SK-N-SH treated with all-trans-retinoic acid at 6 μM for 48 hours (cell line): Measurements from ENCODE around the gene WFS1.

ENCODE experiments used
- CSRNP3 ChIP-seq: fragments of 250-450 bp; sonication (Bioruptor Pico); IDR thresholded peaks from 2 replicates; pipeline ENCODE4 v1.5.1; 2021; ENCODE audit warnings: mild to moderate bottlenecking, moderate library complexity
- ESRRG ChIP-seq: fragments of 250-450 bp; sonication (Bioruptor Pico); IDR thresholded peaks from 2 replicates; pipeline ENCODE4 v1.6.1; 2021; ENCODE audit warnings: mild to moderate bottlenecking
- PATZ1 ChIP-seq: fragments of 250-450 bp; sonication (Bioruptor Pico); IDR thresholded peaks from 2 replicates; pipeline ENCODE4 v1.8.0; 2020; ENCODE audit warnings: mild to moderate bottlenecking, moderate library complexity, borderline replicate concordance
- TCF4 ChIP-seq: fragments of 250-450 bp; sonication (Bioruptor Pico); IDR thresholded peaks from 2 replicates; pipeline ENCODE4 v1.8.0; 2021; ENCODE audit warnings: mild to moderate bottlenecking, moderate library complexity, borderline replicate concordance
- TOX ChIP-seq: fragments of 250-450 bp; sonication (Bioruptor Pico); IDR thresholded peaks from 2 replicates; pipeline ENCODE4 v1.8.0; 2021; ENCODE audit warnings: mild to moderate bottlenecking, moderate library complexity, borderline replicate concordance
- TSHZ2 ChIP-seq: fragments of 250-450 bp; sonication (Bioruptor Pico); IDR thresholded peaks from 2 replicates; pipeline ENCODE4 v1.5.0; 2020; ENCODE audit warnings: mild to moderate bottlenecking, moderate library complexity
- ZFP3 ChIP-seq: fragments of 250-450 bp; sonication (Bioruptor Pico); IDR thresholded peaks from 2 replicates; pipeline ENCODE4 v1.5.0; 2020; ENCODE audit warnings: mild to moderate bottlenecking, moderate library complexity
- ZNF565 ChIP-seq: fragments of 450-650 bp; formaldehyde crosslinking; conservative IDR thresholded peaks from 2 replicates; pipeline ENCODE4 v1.5.0; 2020; ENCODE audit warnings: low read depth, mild to moderate bottlenecking, moderate library complexity

- TF ChIP-seq ZNF565, result no peak
- no peak for TF ChIP-seq ZFP3 (CRISPR knock-in tag)
- TF ChIP-seq TSHZ2 (CRISPR knock-in tag), result no peak
- no peak for TF ChIP-seq PATZ1
- TF ChIP-seq ESRRG, result no peak
- no peak for TF ChIP-seq TCF4 (CRISPR knock-in tag)
- no peak for TF ChIP-seq TOX (CRISPR knock-in tag)
- no peak for TF ChIP-seq CSRNP3
Observed at GRCh38 chr4:6250235-6250983, 19.2 kb upstream of the WFS1 start.
